OCI-LY1 (cell line): Measurements from ENCODE around the gene PRLR.

Experiments used
- H2AFZ ChIP-seq: fragments of 200-600 bp; sonication (generic), shearing (Covaris generic); 2 replicates; pipeline ENCODE4 v1.6.0; 2014; ENCODE audit warnings: antibody characterized with exemption, mild to moderate bottlenecking, low read length
- H3F3A ChIP-seq: fragments of 200-600 bp; sonication (generic), shearing (Covaris generic); 2 replicates; pipeline ENCODE4 v1.6.0; 2014; ENCODE audit warnings: mild to moderate bottlenecking, antibody characterized with exemption, low read length, moderate library complexity; ENCODE audit not compliant: insufficient read depth
- H3K27ac ChIP-seq: fragments of 200-600 bp; sonication (generic); 2 replicates; pipeline ENCODE4 v1.5.1; 2014; ENCODE audit warnings: low read length, mixed run types, mild to moderate bottlenecking, low read depth; ENCODE audit not compliant: poor library complexity, severe bottlenecking
- H3K27me3 ChIP-seq: fragments of 200-600 bp; sonication (generic); 2 replicates; pipeline ENCODE4 v1.6.0; 2014; ENCODE audit warnings: antibody characterized with exemption, mild to moderate bottlenecking, low read length, moderate library complexity; ENCODE audit not compliant: insufficient read depth
- H3K36me3 ChIP-seq: fragments of 200-600 bp; sonication (generic); 2 replicates; pipeline ENCODE4 v1.6.1; 2014; ENCODE audit warnings: mild to moderate bottlenecking, antibody characterized with exemption, low read length, moderate library complexity, mixed read lengths; ENCODE audit not compliant: insufficient read depth
- H3K4me1 ChIP-seq: fragments of 200-600 bp; sonication (generic); 2 replicates; pipeline ENCODE4 v1.5.1; 2014; ENCODE audit warnings: mild to moderate bottlenecking, low read length, moderate library complexity; ENCODE audit not compliant: insufficient read depth, severe bottlenecking
- H3K4me2 ChIP-seq: fragments of 200-600 bp; sonication (generic), shearing (Covaris generic); 2 replicates; pipeline ENCODE4 v1.6.1; 2014; ENCODE audit warnings: low read length
- H3K4me3 ChIP-seq: fragments of 200-600 bp; sonication (generic); 2 replicates; pipeline ENCODE4 v1.5.1; 2014; ENCODE audit warnings: low read length, low read depth, mild to moderate bottlenecking, mixed read lengths; ENCODE audit not compliant: poor library complexity, severe bottlenecking
- H3K79me2 ChIP-seq: fragments of 200-600 bp; shearing (Covaris generic); 2 replicates; pipeline ENCODE4 v1.6.1; 2016; ENCODE audit warnings: mixed run types, low read length, mixed read lengths; ENCODE audit not compliant: insufficient read depth
- H3K9ac ChIP-seq: fragments of 200-600 bp; sonication (generic), shearing (Covaris generic); 2 replicates; pipeline ENCODE4 v1.6.1; 2014; ENCODE audit warnings: mild to moderate bottlenecking, low read length, mixed read lengths
- H3K9me2 ChIP-seq: fragments of 200-600 bp; sonication (generic), shearing (Covaris generic); 2 replicates; pipeline ENCODE4 v1.6.1; 2014; ENCODE audit warnings: low read depth, mild to moderate bottlenecking, low read length, mixed read lengths
- H3K9me3 ChIP-seq: fragments of 200-600 bp; shearing (Covaris generic); 2 replicates; pipeline ENCODE4 v1.6.1; 2014; ENCODE audit warnings: low read length, mixed read lengths
- H4K20me1 ChIP-seq: fragments of 200-600 bp; sonication (generic), shearing (Covaris generic); 2 replicates; pipeline ENCODE4 v1.6.0; 2016; ENCODE audit warnings: mild to moderate bottlenecking, low read length; ENCODE audit not compliant: insufficient read depth
- EZH2 ChIP-seq: fragments of 200-600 bp; sonication (generic), shearing (Covaris generic); IDR thresholded peaks from 2 replicates; pipeline ENCODE4 v1.8.0; 2017; ENCODE audit warnings: borderline replicate concordance, mixed run types, mild to moderate bottlenecking, antibody characterized with exemption, low read length, moderate library complexity, mixed read lengths
- TF ChIP-seq, protein P1 (sequence below): fragments of 200-600 bp; sonication (generic), shearing (Covaris generic); IDR thresholded peaks from 2 replicates; pipeline ENCODE4 v1.5.1; 2017; ENCODE audit warnings: mild to moderate bottlenecking, antibody characterized with exemption, low read length, moderate library complexity, mixed read lengths

PRLR gene

DNA sequence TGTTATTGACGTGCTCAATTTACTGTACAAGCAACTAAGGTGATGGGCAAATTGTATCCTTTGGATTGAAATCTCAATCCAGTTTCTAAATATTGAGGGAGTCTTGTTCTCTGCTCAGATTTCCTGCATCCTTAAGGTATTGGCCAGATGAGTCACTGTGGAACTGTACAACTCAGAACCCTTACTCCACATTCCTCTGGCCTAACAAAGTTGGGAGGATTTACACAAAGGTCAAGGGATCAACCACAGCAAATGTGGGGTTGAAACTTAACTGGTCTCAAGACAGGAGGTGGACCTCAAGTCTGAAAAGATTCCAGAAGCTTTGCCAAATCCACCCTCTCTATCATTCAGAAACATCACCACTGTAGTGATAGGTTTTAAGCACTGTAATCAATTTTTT is 101.0 kb downstream of the PRLR start:
- Histone ChIP-seq H3K4me1 (no peaks in the 10 kb centered on the region), H3K9me3 (no peaks in the 10 kb centered on the region), H2AFZ (no peak overlapping the region), H3K9me2 (no peaks in the 10 kb centered on the region), H3K27me3 (no peaks in the 10 kb centered on the region), H3K79me2 (no peaks in the 10 kb centered on the region), H3K27ac (no peak overlapping the region), H3K4me3 (no peak overlapping the region), H3K36me3 (no peaks in the 10 kb centered on the region), H4K20me1 (no peaks in the 10 kb centered on the region), H3K4me2 (no peak overlapping the region), H3F3A (no peaks in the 10 kb centered on the region), H3K9ac (no peak overlapping the region)
- TF ChIP-seq, protein P1, sequence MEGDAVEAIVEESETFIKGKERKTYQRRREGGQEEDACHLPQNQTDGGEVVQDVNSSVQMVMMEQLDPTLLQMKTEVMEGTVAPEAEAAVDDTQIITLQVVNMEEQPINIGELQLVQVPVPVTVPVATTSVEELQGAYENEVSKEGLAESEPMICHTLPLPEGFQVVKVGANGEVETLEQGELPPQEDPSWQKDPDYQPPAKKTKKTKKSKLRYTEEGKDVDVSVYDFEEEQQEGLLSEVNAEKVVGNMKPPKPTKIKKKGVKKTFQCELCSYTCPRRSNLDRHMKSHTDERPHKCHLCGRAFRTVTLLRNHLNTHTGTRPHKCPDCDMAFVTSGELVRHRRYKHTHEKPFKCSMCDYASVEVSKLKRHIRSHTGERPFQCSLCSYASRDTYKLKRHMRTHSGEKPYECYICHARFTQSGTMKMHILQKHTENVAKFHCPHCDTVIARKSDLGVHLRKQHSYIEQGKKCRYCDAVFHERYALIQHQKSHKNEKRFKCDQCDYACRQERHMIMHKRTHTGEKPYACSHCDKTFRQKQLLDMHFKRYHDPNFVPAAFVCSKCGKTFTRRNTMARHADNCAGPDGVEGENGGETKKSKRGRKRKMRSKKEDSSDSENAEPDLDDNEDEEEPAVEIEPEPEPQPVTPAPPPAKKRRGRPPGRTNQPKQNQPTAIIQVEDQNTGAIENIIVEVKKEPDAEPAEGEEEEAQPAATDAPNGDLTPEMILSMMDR: no peak
- no peak for TF ChIP-seq EZH2

GRCh38 chr5:35127006-35127405 is 103.3 kb downstream of the PRLR start:
- H3K36me3 ChIP-seq: no peaks in the 10 kb centered on the region
- H3K79me2 ChIP-seq: no peaks in the 10 kb centered on the region
- no peaks in the 10 kb centered on the region for H3K27me3 ChIP-seq
- H3K4me3 ChIP-seq: no peak overlapping the region
- H3K27ac ChIP-seq: no peak overlapping the region
- H4K20me1 ChIP-seq: no peaks in the 10 kb centered on the region
- H3F3A ChIP-seq: no peaks in the 10 kb centered on the region
- no peak overlapping the region for H2AFZ ChIP-seq
- H3K9me3 ChIP-seq: no peaks in the 10 kb centered on the region
- no peak overlapping the region for H3K9ac ChIP-seq
- H3K9me2 ChIP-seq: no peaks in the 10 kb centered on the region
- H3K4me1 ChIP-seq: no peaks in the 10 kb centered on the region
- H3K4me2 ChIP-seq: no peak overlapping the region
- TF ChIP-seq, protein P1: no peak
- TF ChIP-seq EZH2: no peak

GRCh38 chr5:35125746-35126145 is 104.5 kb downstream of the PRLR start:
- no peak for TF ChIP-seq EZH2
- TF ChIP-seq, protein P1: no peak
- Histone ChIP-seq H3F3A (no peaks in the 10 kb centered on the region), H3K9ac (no peak overlapping the region), H2AFZ (no peak overlapping the region), H3K27ac (no peak overlapping the region), H3K9me2 (no peaks in the 10 kb centered on the region), H3K4me2 (no peak overlapping the region), H3K4me1 (no peaks in the 10 kb centered on the region), H3K79me2 (no peaks in the 10 kb centered on the region), H3K4me3 (no peak overlapping the region), H4K20me1 (no peaks in the 10 kb centered on the region), H3K27me3 (no peaks in the 10 kb centered on the region), H3K9me3 (no peaks in the 10 kb centered on the region), H3K36me3 (no peaks in the 10 kb centered on the region)
